ENCODE results near the gene CLEC2L.
"Not testable (repeated sequence)": the region's sequence is repeated elsewhere in the genome, so short reads cannot be mapped to it uniquely, and the experiment has no call there.

The CLEC2L gene

DNA sequence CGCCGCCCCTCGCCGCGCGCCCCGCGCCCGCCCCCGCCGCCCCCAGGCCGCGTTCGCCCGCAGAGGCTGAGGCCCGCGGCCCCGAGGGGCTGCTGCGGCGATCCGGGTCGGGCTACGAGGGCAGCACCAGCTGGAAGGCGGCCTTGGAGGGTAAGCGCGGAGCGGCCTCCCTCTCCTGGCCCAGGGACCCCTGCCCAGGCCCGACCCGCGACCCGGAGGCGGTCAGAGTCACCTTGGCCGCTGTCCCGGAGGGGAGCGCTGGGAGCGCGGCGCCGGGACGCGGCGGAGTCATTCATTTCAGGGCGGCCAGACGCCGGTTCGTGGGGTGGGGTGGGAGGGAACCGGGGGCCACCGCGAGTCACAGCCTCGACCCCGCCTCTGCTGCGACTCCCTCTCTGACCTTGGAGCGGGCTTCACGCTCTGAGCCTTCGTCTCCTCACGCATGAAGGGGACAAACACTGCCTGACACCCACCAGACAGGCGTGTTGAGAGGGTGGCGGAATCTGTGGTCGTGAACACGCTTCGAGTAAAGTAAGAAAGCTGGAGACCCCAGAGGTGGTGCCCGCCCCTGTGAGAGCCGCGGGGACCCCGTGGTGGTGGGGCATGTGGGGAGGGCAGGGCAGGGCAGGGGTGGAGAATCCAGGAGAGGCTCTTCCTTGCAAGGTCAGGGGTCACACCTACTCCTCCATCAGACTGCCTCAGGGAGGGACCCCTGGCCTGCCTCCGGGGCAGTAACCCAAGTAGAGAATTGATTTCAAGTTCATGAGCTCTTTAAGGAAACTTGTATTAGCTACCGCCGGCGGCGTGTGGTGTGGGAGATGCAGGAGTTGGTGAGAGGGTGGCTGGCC is 707 bp downstream of the CLEC2L start:
- no peak for DNase-seq

DNA sequence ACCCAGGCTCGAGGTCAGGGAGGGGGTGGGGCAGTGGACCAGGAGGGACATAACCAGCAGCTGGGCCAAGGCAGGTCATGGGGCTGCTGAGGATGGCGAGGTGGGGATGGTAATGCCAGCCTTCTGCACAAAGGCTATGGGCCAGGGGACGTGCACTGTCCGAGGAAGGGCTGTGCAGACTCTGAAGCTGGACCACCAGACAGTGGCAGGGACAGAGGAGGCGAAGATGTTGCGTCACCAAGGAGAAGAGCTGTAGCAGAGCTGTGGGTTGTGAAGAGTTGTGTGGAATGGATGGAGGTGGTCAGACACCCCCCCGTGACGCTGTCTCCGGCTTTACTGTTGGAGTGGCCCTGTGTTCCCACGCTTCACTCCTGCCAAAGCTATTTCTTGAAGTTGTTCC is 1.8 kb downstream of the CLEC2L start:
- no peak for DNase-seq

DNA sequence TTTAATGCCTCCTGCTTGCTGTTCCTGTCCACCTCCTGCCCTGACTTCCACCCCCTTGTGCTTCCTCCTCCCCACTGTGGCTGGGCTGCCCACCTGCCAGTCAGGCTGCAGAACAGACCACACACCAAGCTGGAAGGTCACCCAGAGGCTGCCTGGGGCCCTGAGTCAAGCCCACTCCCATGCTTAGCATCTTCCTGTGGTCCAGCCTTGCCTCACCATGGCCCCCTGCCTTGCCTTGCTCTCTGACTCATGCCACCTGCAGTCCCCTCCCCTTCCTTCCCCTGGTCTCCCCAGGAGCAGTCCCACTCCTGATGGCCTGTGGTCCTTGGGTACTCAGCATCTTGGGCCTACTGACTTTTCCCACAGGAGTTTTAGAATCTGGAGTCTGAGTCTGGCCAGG is 2.3 kb downstream of the CLEC2L start:
- no peak for DNase-seq

DNA sequence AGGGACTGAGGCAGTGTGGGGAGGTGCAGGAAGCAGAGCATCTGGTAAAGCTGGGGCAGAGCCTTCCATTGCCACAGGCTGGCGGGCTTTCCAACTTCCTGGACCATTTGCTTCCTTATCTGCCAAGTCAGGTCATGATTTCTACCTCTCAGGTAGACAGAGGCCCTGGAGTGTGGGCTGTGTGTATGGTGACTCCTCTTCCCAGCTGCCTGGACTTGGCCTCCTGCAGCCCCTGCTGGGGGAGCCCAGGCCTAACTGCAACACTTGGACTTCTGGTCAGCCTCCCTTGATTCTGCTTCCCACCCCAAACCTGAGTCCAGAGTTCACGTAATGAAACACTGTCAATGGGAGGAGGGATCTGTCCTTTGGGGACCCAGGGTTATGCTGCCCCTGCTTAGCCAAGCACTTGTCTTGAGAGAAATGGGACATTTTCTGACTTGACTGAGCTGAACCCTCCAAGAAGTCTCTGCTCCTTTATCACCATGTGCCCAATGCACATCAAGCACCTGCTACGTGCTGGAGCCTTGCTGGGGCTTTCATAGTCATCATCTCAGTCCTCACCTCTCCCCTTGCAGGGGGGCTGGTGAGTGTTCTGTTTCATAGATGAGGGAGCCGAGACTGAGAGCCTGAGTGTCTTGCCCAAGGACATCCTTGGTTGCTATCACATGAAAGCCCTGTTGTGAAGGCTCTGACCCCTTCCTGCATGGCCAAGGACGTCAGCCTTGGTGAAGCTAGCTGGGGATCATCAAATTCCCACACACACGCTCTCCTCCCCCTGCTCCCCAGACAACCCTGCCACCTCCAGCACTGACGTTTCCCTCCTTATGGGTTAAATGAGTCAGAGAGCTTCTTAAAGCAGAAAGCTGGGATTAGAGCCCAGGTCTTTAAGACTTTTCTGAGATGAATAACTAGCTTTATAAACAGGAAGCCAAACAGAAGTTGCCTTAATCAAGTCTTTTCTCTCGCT is 3.4 kb downstream of the CLEC2L start:
- no peak for DNase-seq

DNA sequence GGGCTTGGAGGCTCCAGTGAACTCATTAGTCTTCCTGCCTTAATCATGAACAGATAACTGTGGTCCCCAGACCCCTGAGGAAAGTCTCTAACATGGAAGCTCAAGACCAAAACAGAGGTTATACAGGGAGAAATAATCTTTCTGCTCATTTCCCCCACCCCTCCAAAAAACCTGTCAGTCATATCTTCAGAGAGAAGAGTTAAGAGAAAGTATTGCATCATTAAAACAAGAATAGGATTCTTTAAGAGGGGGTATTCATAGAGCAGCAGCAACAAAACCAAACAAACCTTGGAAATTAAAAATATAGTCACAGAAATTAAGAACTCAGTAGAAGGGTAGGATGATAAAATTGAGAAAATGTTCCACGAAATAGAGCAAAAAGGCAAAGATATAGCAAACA is 7.6 kb downstream of the CLEC2L start:
- DNase-seq, result no peak

DNA sequence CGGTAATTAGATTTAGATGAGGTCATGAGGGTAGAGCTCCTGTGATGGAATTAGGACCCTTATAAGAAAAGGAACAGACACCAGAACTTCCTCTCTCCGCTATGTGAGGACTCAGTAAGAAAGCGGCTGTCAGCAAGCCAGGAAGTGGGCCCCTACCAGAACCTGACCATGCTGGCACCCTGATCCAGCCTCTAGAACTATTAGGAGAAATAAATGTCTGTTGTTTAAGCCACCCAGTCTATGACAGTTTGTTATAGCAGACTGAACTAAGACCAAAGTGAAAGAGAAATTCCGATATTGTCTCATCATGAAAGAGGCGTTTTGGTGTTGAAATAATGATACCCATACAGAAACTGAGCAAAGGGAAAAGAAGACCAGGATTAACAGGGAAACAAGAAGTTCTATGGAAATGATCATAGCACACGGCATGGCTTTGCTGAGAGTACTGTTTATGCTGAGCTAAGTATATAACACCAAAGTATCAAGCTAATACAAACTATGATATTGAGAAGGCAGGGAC is 9.2 kb downstream of the CLEC2L start:
- no peak for DNase-seq

DNA sequence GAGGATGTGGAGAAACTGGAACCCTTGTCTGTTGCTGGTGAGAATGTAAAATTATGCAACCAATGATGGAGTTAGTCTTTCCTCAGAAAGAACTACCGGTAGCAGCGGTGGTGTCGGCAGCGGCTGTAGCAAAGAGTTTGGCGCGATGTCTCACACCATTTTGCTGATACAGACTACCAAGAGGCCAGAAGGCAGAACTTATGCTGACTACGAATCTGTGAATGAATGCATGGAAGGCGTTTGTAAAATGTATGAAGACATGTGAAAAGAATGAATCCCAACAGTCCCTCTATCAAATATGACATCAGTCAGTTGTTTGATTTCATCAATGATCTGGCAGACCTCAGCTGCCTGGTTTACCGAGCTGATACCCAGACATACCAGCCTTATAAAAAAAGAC is 10.6 kb downstream of the CLEC2L start:
- no peak for DNase-seq

DNA sequence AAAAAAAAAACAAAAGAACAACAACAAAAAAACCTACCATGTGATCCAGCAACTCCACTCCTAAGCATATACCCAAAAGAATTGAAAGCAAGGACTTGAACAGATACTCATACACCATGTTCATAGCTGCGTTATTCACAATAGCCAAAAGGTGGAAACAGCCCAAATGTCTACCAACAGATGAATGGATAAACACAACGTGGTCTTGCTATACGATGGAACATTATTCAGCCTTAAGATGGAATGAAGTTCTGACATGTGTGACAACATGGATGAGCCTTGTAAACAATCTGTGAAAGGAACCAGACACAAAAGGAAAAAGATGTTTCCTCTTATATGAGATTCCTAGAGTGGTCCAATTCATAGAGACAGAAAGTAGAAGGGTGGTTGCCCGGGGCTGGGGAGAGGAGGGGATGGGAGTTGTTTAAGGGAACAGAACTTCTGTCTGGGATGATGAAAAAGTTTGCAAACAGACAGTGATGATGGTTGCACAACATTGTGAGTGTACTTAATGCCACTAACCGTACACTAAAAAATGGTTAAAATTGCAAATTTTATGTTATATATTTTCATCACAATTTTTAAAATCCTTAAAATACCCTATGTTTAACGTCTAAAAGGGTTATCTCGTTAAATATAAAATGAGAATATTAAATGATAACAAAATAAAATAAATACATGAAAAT is 11.6 kb downstream of the CLEC2L start:
- DNase-seq, result no peak

DNA sequence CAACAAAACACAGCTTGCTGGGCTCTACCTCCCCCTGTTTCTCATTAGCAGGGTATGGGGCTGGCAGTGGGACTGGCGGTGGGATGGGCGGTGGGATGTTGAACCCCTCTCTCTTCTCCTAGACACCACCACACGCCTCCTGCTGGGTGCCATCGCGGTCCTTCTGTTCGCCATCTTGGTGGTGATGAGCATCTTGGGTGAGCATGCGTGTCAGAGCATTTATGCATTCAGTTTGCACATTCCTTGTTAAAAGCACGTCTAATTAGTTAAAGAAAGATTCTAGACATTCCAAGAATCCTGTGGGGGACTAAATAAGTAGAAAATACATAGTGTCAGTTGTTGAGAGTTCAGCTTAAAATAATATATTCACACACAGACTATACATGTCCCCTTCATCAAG is 12.7 kb downstream of the CLEC2L start:
- DNase-seq, result no peak

DNA sequence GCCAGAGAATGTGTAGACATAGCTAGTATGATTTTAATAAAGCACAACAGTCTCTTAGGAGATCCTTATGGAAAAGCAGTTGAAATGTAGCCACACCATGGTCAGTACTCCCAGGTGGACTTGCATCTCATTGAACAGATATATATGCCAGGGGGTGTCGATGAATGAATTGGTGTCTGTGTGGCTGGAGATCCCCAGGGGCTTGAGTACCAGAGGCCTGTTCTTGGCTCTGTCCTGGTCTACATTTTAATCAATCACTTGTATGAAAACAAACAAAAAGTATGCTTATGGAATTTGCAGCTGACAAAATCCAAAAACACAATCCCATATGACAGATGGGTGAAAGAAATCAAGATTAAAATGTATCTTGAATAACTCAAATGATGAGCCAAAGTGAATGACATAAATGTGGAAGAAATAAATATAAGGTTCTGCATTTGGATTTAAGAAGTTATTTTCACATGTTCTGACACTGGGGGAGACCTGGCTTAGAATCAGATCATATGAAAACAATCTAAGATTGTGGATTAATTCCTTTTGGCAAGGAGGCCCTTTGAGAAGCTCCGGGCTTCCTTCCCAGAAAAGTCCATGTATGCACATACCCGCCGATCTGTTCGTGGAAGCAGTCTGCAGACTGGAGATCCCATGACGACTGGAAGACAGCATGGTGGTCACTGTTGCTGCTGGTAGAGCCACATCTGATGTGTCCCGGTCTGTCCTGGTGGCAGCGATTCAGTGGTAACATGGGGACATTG is 15.6 kb downstream of the CLEC2L start:
- DNase-seq, result no peak

DNA sequence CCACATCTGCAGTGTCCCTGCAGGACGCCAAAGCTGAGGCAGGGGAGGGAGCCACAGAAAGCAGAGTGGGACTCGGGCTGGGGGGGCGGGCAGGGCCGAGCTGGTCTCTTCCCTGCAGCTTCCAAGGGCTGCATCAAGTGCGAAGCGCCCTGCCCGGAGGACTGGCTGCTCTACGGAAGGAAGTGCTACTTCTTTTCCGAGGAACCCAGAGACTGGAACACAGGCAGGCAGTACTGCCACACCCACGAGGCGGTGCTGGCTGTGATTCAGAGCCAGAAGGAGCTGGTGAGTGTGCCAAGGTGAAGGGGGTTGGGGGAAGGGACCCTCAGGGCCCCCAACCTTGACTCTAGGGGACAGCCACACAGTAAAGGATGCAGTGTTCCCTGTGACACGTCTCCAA is 16.7 kb downstream of the CLEC2L start:
- DNase-seq, result no peak

DNA sequence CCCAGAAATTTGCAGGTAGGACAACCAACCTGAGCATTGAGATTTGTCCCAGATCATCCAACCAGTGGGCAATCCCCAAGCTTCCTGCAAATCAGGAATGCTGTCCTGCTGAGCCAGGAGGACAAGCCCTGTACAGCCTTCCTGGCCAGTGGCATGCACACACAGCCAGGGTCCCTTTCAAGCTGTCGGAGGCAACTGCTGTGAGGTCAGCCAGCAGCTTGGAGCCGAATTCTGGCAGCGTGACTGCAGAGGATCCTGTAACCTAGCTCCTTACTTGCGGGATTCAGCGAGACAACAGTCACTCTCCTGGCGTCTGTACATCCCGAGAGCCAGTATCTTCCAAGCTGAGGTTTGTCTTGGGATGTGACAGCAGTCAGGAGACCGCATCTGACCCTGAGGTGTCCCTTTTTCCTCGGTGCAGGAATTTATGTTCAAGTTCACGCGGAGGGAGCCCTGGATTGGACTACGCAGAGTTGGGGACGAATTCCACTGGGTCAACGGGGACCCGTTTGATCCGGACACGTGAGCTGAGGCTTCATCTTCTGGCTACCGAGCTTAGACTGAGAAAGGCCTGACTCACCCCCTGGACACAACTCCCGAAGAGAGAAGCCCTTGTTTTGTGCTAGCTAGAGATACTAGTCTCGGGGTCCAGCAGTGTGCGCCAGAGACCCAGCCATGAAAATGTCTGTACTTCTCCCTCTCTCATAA is 18.3 kb downstream of the CLEC2L start:
- no peak for DNase-seq

DNA sequence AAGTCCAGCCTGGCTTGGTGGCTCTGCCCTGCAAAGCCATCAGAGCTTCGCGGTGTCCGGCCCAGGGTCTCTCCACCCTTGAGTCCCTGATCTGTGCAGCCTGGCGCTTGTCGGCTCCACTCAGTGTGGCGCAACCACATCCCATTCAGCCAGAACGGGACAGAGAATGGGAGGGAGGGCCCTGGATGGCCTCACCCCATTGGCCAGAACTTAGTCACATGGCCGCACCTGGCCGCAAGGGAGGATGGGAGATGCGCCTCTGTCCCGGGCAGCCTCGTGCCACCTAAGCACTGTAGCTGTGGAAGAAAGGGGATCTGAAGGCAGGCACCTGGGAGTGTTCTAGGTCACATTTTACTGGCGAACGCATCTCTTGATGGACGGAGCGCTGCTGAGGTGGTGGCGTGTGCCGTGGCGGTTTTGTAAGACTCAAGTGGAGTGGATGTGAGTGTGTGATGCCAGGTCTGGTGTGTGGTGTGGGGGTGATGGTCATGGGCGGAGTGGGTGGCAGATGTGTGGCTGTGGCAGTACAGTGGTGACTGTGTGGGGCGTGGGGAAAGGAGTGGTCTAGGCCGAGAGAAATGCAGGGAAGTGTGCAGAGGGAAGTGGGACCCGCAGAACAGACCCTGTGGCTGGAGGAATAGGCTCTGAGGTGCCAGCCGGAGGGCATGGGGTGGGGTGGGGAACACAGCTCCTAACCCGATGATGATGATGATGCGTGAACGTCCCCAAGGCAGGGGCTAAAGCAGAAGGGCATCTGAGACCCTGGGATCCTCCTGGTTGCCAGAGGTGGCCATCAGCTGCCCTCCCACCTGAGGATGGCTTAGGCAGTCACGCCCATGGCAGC is 19.0 kb downstream of the CLEC2L start:
- DNase-seq, result no peak

DNA sequence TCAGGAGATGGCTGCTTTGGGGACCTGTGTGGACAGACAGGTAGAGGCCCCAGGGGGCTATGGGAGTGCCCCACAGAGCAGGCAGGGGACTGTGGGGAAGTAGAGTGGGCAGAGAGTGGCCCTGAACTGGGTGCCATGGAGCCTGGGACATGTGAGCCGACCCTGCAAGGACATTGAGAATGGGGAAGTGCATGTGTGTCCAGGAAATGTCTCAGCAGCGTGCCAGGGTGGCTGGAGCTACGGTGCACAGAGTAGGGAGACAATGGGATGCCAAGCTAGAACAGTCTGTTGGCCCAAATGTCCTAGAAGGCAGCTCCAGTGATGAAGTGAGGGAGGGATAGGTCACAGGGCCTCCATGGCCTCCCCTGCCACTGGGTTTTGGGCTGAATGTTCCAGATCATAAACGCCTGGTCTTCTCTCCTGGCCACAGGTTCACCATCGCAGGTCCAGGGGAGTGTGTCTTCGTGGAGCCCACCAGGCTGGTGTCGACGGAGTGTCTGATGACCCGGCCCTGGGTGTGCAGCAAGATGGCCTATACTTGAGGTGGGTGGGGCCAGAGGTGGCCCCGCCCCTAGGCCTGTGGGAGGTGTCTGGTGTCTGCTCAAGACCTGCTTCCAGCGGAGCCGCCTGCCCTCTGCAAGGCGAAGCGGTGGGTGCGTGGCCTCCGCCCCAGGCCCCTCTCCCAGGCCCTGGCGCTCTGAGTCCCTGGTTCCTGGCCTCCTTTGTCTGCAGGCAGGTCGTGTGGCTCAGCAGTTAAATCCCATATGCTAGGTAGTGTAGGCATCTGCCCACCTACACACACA is 20.5 kb downstream of the CLEC2L start:
- no peak for DNase-seq

DNA sequence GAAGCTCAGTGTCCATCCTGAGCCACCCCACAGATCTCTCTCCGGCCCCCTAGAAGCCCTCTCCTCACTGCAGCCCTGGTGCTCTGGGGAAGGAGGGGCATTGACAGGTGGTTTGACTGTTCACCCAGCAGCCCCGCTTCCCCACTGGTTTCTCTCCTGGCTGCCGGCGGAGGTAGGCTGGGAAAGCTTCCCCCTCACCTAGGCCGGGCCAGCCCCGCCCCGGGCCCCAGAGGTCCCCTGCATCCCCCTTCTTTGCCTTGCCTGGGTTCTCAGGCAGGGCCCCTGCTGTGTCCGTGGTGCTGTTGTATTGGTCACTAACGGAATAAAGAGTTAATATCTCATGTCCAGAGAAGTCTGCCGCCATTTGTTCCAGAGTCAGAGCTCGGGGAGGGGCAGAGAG is 21.2 kb downstream of the CLEC2L start:
- DNase-seq, result no peak

DNA sequence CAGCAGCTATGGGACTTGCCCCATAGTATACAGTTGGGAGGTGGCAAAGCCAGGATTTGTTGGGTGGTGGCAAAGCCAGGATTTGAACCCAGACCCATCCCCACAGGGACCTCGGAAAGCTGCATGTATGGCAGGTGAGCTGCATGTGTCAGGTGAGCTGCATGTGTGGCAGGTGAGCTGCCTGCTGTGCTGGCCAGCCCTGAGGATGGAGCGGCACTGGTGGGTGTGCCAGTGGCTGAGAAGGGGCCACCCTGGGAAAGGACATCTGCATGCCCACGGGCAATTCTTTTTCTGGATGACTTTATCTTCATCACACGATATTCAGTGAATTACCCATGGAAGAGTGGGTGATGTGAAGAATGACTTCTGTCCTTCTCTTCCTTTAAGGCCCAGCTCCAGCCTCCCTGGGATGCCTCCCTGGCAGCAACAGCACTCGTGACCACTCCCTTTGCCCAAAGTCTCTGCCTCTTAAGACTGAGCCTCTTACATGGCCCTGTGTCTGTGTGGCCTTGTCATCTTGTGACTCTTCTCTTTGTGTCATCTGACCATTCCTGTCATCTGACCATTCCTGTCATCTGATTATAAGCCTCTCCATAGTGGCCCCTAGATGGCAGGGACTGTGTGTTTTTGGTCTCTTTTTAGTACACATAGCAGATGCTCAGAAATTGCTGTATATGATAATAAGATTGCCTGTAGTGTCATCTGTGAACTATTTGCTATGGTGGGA is 25.0 kb downstream of the CLEC2L start:
- no peak for DNase-seq

DNA sequence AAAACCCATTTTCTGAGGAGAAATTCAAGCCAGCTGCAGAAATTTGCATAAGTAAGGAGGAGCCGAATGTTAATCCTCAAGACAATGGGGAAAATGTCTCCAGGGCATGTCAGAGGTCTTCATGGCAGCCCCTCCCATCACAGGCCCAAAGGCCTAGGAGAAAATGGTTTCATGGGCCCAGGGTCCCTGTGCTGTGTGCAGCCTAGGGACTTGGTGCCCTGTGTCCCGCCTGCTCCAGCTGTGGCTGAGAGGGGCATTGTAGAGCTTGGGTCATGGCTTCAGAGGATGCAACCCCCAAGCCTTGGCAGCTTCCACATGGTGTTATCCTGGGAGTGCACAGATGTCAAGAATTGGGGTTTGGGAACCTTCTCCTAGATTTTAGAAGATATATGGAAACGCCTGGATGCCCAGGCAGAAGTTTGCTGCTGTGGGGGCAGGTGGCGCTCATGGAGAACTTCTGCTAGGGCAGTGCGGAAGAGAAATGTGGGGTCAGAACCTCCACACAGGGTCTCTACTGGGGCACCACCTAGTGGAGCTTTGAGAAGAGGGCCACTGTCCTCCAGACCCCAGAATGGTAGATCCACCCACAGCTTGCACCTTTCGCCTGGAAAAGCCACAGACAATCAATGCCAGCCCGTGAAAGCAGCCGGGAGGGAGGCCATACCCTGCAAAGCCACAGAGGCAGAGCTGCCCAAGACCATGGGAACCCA is 30.7 kb downstream of the CLEC2L start:
- not testable (repeated sequence) for DNase-seq

DNA sequence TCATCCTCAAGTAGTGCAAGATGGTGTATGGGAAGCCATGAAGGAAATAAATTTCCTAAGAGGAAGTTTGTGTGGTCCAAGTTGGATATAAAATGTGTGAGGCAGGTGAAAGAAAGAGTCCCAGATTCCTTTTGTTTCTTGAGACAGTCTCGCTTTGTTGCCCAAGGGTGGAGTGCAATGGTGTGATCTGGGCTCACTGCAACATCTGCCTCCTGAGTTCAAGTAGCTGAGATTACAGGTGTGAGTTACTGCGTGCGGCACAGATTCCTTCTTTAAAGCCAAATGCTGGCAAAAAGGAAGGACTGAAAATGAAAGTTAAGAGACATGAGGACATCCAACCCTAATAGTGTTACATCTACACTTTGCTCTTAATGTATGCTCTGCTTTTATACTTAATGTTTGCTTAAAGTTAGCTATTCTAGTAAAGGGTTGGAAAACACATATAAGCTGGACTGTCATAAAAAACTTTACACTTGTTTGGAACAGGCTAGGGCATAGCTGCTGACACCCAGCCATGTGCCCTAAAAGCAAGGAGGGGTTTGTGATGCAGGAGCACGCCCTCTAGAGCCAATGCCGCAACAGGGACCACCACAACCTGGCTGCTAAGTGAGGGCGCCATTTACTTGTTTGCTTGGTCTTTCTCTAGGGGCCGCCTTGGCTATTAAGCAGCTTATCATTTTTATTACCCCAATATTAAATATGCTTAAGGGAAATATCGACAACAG is 34.5 kb downstream of the CLEC2L start:
- no peak for DNase-seq
